GM06990 (cell line): ENCODE results near the gene DIP2B.

ENCODE experiments used
- DNase-seq: peaks from one replicate; pipeline ENCODE4 v3.0.0-alpha.2; 2011; ENCODE audit not compliant: insufficient read length; ENCODE audit errors: extremely low read depth
- H3K27me3 ChIP-seq: replicated peaks from 2 replicates; pipeline ENCODE4 v1.6.0; 2011; ENCODE audit warnings: low read length; ENCODE audit not compliant: control insufficient read depth, insufficient read depth
- H3K36me3 ChIP-seq: 2 replicates; pipeline ENCODE4 v1.5.1; 2011; ENCODE audit warnings: low read length; ENCODE audit not compliant: control insufficient read depth, insufficient read depth
- H3K4me3 ChIP-seq: replicated peaks from 2 replicates; pipeline ENCODE4 v1.5.1; 2011; ENCODE audit warnings: low read depth, mild to moderate bottlenecking, control low read depth, low read length
- CTCF ChIP-seq: IDR thresholded peaks from 2 replicates; pipeline ENCODE4 v1.5.1; 2011; ENCODE audit warnings: low read length, control low read depth, mild to moderate bottlenecking, inconsistent platforms; ENCODE audit not compliant: insufficient read depth, poor library complexity, severe bottlenecking

The DIP2B gene

GRCh38 chr12:50660425-50660822 lies 155.6 kb downstream of the DIP2B start:
- no peak for DNase-seq
- Histone ChIP-seq H3K4me3 (no peak overlapping the region), H3K36me3 (no peaks in the 10 kb centered on the region), H3K27me3 (no peaks in the 10 kb centered on the region)
- TF ChIP-seq CTCF = no peak

DNA sequence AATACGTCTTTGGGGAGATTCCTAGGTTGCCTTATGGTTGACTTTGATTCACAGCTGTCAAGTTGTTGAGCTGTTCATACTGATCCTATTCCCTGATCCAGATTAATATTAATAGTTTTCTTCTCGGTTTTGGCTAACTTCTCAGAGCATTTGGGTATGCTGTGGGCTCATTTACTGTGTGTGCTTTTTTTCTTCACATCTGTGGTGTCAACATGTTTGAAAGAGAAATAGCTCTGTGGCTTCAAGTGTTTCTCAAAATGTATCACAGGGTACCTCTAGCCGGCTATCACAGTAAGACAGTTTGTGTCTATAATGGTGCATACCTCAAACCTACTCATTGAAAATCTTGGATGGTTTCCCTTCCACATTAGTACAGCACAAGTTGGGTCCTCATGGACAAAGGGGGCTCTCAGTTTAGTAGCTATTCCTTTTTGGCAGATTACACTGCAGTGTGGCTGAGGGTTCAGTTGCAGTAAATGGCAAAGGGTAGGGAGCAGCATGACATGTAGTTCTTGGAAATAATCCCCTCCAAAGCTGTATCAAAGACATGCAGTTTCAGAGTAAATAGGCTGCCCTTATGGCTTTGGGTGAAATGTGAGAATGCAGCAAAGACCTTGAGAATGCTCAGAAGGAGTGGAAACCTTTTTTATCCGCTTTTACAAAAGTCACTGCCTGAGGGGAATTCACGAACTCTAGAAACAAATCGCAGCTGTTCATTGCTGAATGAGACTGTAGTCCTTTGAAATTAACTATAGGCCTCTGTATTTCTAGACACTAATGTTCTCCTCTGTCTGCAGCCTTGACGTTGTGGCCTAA lies 156.7 kb downstream of the DIP2B start:
- peak; percentile 43 for DNase-seq
- Histone ChIP-seq H3K4me3 (no peak overlapping the region), H3K36me3 (no peaks in the 10 kb centered on the region), H3K27me3 (no peaks in the 10 kb centered on the region)
- TF ChIP-seq CTCF = no peak

- Histone ChIP-seq H3K4me3 (no peak overlapping the region), H3K27me3 (no peaks in the 10 kb centered on the region), H3K36me3 (no peaks in the 10 kb centered on the region)
- DNase-seq = no peak
- TF ChIP-seq CTCF = no peak
Measured at GRCh38 chr12:50662116-50662510, 157.3 kb downstream of the DIP2B start.

- no peaks in the 10 kb centered on the region for H3K27me3 ChIP-seq
- H3K36me3 ChIP-seq = no peaks in the 10 kb centered on the region
- TF ChIP-seq CTCF = no peak
- H3K4me3 ChIP-seq = no peak overlapping the region
- no peak for DNase-seq
Measured at GRCh38 chr12:50665170-50665569, 160.4 kb downstream of the DIP2B start.

DNA sequence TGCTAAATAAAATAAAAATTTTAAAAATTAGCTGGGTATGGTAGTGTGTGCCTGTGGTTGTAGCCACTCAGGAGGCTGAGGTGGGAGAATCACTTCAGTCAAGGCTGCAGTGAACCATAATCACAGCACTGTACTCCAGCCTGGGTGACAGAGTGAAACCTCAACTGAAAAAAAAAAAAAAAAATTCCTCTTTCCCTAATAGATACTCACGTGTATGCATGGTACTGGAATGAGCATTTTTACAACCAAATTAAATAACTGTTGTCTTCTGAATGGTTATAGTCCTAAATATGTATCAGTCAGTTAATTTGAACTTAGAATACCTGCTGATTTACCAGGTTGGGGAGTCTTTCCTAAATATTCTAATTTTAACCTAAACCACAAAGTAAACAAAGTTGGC lies 160.8 kb downstream of the DIP2B start:
- H3K4me3 ChIP-seq = no peak overlapping the region
- TF ChIP-seq CTCF = no peak
- no peaks in the 10 kb centered on the region for H3K27me3 ChIP-seq
- DNase-seq = no peak
- no peaks in the 10 kb centered on the region for H3K36me3 ChIP-seq
